GM12891 (cell line): ENCODE measurements around the gene PSRC1.
A peak's percentile ranks its signal among the peaks of the same experiment; 100 is the strongest.
"Not testable (repeated sequence)": the region's sequence is repeated elsewhere in the genome, so short reads cannot be mapped to it uniquely, and the experiment has no call there.

ENCODE experiments used
- DNase-seq: peaks from one replicate; pipeline ENCODE4 v3.0.0; 2011; ENCODE audit warnings: low spot score; ENCODE audit not compliant: insufficient read length
- FAIRE-seq: peaks from 2 replicates; lab custom pipeline; 2011; peaks lifted over from hg19 to GRCh38; lab: Jason Lieb, UNC
- PAX5 ChIP-seq: IDR thresholded peaks from 2 replicates; pipeline ENCODE4 v1.6.1; 2011; ENCODE audit warnings: low read length, moderate library complexity, mild to moderate bottlenecking; ENCODE audit not compliant: insufficient read depth, severe bottlenecking
- POLR2A ChIP-seq: IDR thresholded peaks from 2 replicates; pipeline ENCODE4 v1.6.1; 2011; ENCODE audit warnings: low read depth, low read length, control low read depth
- POLR2AphosphoS5 ChIP-seq: IDR thresholded peaks from 2 replicates; pipeline ENCODE4 v1.6.1; 2011; ENCODE audit warnings: low read depth, low read length, control low read depth
- POU2F2 ChIP-seq: IDR thresholded peaks from 2 replicates; pipeline ENCODE4 v1.6.1; 2011; ENCODE audit warnings: low read depth, mild to moderate bottlenecking, control low read depth, low read length, moderate library complexity
- SPI1 ChIP-seq: IDR thresholded peaks from 2 replicates; pipeline ENCODE4 v1.6.1; 2011; ENCODE audit warnings: low read depth, low read length, control low read depth
- TAF1 ChIP-seq: IDR thresholded peaks from 2 replicates; pipeline ENCODE4 v1.6.1; 2011; ENCODE audit warnings: low read depth, low read length, control low read depth

PSRC1 gene

GRCh38 chr1:109309347-109309746 lies 26.4 kb upstream of the PSRC1 start:
- DNase-seq (no peak), FAIRE-seq (no peak)
- TF ChIP-seq TAF1 = no peak
- no peak for TF ChIP-seq SPI1
- no peak for TF ChIP-seq POLR2A
- no peak for TF ChIP-seq POLR2AphosphoS5
- TF ChIP-seq PAX5 = no peak
- TF ChIP-seq POU2F2 = no peak

GRCh38 chr1:109307274-109308021 lies 24.5 kb upstream of the PSRC1 start:
- TF ChIP-seq SPI1 = 0 out of 2 replicates have a peak, but pooled peaks have one; percentile 26
- no peak for TF ChIP-seq TAF1
- FAIRE-seq (no peak), DNase-seq (no peak)

GRCh38 chr1:109306832-109307273 lies 23.9 kb upstream of the PSRC1 start, which contains the start of gene MYBPHL:
MYBPHL (minus strand) TSS chr1:109307011; CDS start chr1:109306991, 20 bp downstream.
- DNase-seq = no peak
- TF ChIP-seq TAF1 (no peak), POU2F2 (no peak), POLR2AphosphoS5 (no peak), POLR2A (no peak)

GRCh38 chr1:109305991-109306390 lies 23.0 kb upstream of the PSRC1 start:
- not testable (repeated sequence) for DNase-seq, FAIRE-seq

More at GRCh38 chr1:109306832-109307273, 23.9 kb upstream of the PSRC1 start, which contains the start of gene MYBPHL:
- no peak for FAIRE-seq

- TF ChIP-seq POLR2A = no peak
- no peak for TF ChIP-seq PAX5
- no peak for TF ChIP-seq TAF1
- TF ChIP-seq POLR2AphosphoS5 = no peak
- TF ChIP-seq POU2F2 = no peak
- TF ChIP-seq SPI1 = no peak
- FAIRE-seq (no peak), DNase-seq (no peak)
Observed at GRCh38 chr1:109304226-109304920, 21.4 kb upstream of the PSRC1 start.

- FAIRE-seq = no peak
- TF ChIP-seq TAF1 (no peak), SPI1 (no peak), POLR2A (no peak), POU2F2 (no peak), POLR2AphosphoS5 (no peak), PAX5 (no peak)
- no peak for DNase-seq
Observed at GRCh38 chr1:109301874-109302273, 18.9 kb upstream of the PSRC1 start.

- TF ChIP-seq PAX5 (no peak), TAF1 (no peak), SPI1 (no peak)
- FAIRE-seq (no peak), DNase-seq (no peak)
Observed at GRCh38 chr1:109300650-109301151, 17.8 kb upstream of the PSRC1 start.

- TF ChIP-seq SPI1 = no peak
- TF ChIP-seq PAX5 = no peak
- no peak for TF ChIP-seq TAF1
- no peak for TF ChIP-seq POU2F2
- no peak for TF ChIP-seq POLR2AphosphoS5
- no peak for TF ChIP-seq POLR2A
- DNase-seq (no peak), FAIRE-seq (no peak)
Observed at GRCh38 chr1:109299558-109300343, 16.8 kb upstream of the PSRC1 start.
